Endothelial cell of umbilical vein (primary cell): Measurements from ENCODE around the gene LRRC8A. TPM values are rescaled to one million over a fixed set of nuclear protein-coding genes. Genes with fewer than 3 reads are reported as not detected.

Source experiments
- BruUV-seq: library from RNA; stranded (reverse); fragments of 400-500 nt; replicated peaks from 2 replicates; lab custom pipeline; 2021; lab: Mats Ljungman, UMichigan
- CTCF ChIA-PET: fragments of 300-600, 350-600 bp; sonication (Branson Sonifier 250); formaldehyde crosslinking; loops from one replicate; lab custom pipeline; 2021; ENCODE audit warnings: antibody characterized with exemption, inconsistent platforms; lab: Charles Lee
- POLR2A ChIA-PET: fragments of 300-600, 350-600 bp; sonication (Branson Sonifier 250); formaldehyde crosslinking; loops from one replicate; lab custom pipeline; 2021; ENCODE audit warnings: antibody characterized with exemption, inconsistent platforms; lab: Charles Lee
- DNase-seq: peaks from one replicate; pipeline ENCODE4 v3.0.0-alpha.2; 2011; ENCODE audit warnings: low read depth, low spot score
- FAIRE-seq: peaks from 2 replicates; lab custom pipeline; 2011; peaks lifted over from hg19 to GRCh38; lab: Jason Lieb, UNC
- H2AFZ ChIP-seq: 2 replicates; pipeline ENCODE4 v1.6.0; 2012; ENCODE audit warnings: low read depth, low read length, control low read depth, inconsistent platforms
- H3K27ac ChIP-seq: 2 replicates; pipeline ENCODE4 v1.5.1; 2011; ENCODE audit warnings: low read depth, mild to moderate bottlenecking, control low read depth, low read length, moderate library complexity; ENCODE audit not compliant: insufficient read depth
- H3K27me3 ChIP-seq, 2 experiments: 2 replicates each; pipeline versions ENCODE4 v1.6.0 to v1.6.1; 2011; ENCODE audit warnings: low read length in 2 of 2, mixed read lengths in 1 of 2; ENCODE audit not compliant: control insufficient read depth in 2 of 2, insufficient read depth in 2 of 2
- H3K36me3 ChIP-seq, 2 experiments: 2 replicates in 1 of 2; 3 replicates in 1 of 2; pipeline ENCODE4 v1.5.1; 2011; ENCODE audit warnings: low read length in 2 of 2, mild to moderate bottlenecking in 1 of 2, moderate library complexity in 1 of 2; ENCODE audit not compliant: control insufficient read depth in 2 of 2, insufficient read depth in 2 of 2; ENCODE audit errors: extremely low read depth in 1 of 2
- H3K4me1 ChIP-seq: 3 replicates; pipeline ENCODE4 v1.5.1; 2011; ENCODE audit warnings: mild to moderate bottlenecking, low read length; ENCODE audit not compliant: control insufficient read depth, insufficient read depth; ENCODE audit errors: extremely low read depth
- H3K4me2 ChIP-seq: 2 replicates; pipeline ENCODE4 v1.6.1; 2011; ENCODE audit warnings: low read length, control low read depth, mixed read lengths; ENCODE audit not compliant: insufficient read depth
- H3K4me3 ChIP-seq, 3 experiments: fragments of 200-600 bp in 1 of 3; sonication (generic), shearing (Covaris generic) in 1 of 3; replicated peaks in 1 of 3; 2 replicates each; pipeline ENCODE4 v1.5.1; 2011 to 2016; ENCODE audit warnings: control low read depth in 3 of 3, low read length in 3 of 3, mild to moderate bottlenecking in 2 of 3, inconsistent platforms in 1 of 3, low read depth in 1 of 3, moderate library complexity in 1 of 3; ENCODE audit not compliant: insufficient read depth in 1 of 3
- H3K79me2 ChIP-seq: 2 replicates; pipeline ENCODE4 v1.6.0; 2012; ENCODE audit warnings: low read length, inconsistent platforms; ENCODE audit not compliant: control insufficient read depth, insufficient read depth
- H3K9ac ChIP-seq: replicated peaks from 2 replicates; pipeline ENCODE3; 2011; ENCODE audit warnings: low read length, control low read depth; ENCODE audit not compliant: insufficient read depth; ENCODE audit errors: extremely low read depth
- H3K9me1 ChIP-seq: replicated peaks from 3 replicates; pipeline ENCODE4 v1.6.0; 2011; ENCODE audit warnings: mild to moderate bottlenecking, low read length; ENCODE audit not compliant: control insufficient read depth, insufficient read depth; ENCODE audit errors: extremely low read depth
- H3K9me3 ChIP-seq: replicated peaks from 2 replicates; pipeline ENCODE4 v1.5.1; 2012; ENCODE audit warnings: low read length, inconsistent platforms; ENCODE audit not compliant: control insufficient read depth, insufficient read depth
- H4K20me1 ChIP-seq: replicated peaks from 2 replicates; pipeline ENCODE3; 2011; ENCODE audit warnings: mild to moderate bottlenecking, low read length; ENCODE audit not compliant: control insufficient read depth, insufficient read depth; ENCODE audit errors: extremely low read depth
- FOS ChIP-seq: IDR thresholded peaks from 2 replicates; pipeline ENCODE4 v1.6.1; 2011; ENCODE audit warnings: mild to moderate bottlenecking, low read length, moderate library complexity, borderline replicate concordance; ENCODE audit not compliant: insufficient read depth
- GATA2 ChIP-seq: IDR thresholded peaks from 2 replicates; pipeline ENCODE4 v1.7.0; 2011; ENCODE audit warnings: low read depth, mild to moderate bottlenecking, moderate library complexity, mixed read lengths, low read length; ENCODE audit not compliant: insufficient read length, insufficient read depth
- JUN ChIP-seq: IDR thresholded peaks from 2 replicates; pipeline ENCODE4 v1.6.1; 2011; ENCODE audit warnings: borderline replicate concordance, low read depth; ENCODE audit not compliant: insufficient read length, insufficient read depth
- MAX ChIP-seq: IDR thresholded peaks from 2 replicates; pipeline ENCODE4 v1.6.1; 2011; ENCODE audit not compliant: insufficient read depth, insufficient read length
- POLR2A ChIP-seq: IDR thresholded peaks from 2 replicates; pipeline ENCODE4 v1.6.1; 2012; ENCODE audit warnings: low read depth, mild to moderate bottlenecking, control low read depth, low read length
- POLR2AphosphoS5 ChIP-seq: IDR thresholded peaks from 2 replicates; pipeline ENCODE4 v1.6.1; 2012; ENCODE audit warnings: low read depth, mild to moderate bottlenecking, control low read depth, low read length, moderate library complexity; ENCODE audit not compliant: insufficient read depth
- dilution Hi-C: fragments of 300-500 bp; cut with MboI; formaldehyde crosslinking; loops from one replicate; pipeline ENCODE4 v1.15.0; 2019; ENCODE audit warnings: low sequenced_read_pairs; ENCODE audit not compliant: extremely low pct_ligation_motif_present
- intact Hi-C: fragments of 100-400 bp; cut with micrococcal nuclease; formaldehyde crosslinking; loops from one replicate; pipeline ENCODE4 v1.10.0; 2022
- polyA plus RNA-seq, 4 experiments: library from polyadenylated mRNA; depleted of rRNA in 3 of 4; stranded (reverse) in 3 of 4; unstranded in 1 of 4; fragments of >200 nt; gene quantifications; 2 replicates each; pipeline versions ENCODE4 v1.2.1 to v1.2.3, GENCODE V29; 2011 to 2012; ENCODE audit warnings: missing spikeins in 1 of 4
- total RNA-seq: library from RNA; stranded (reverse); gene quantifications from 2 replicates; pipeline ENCODE4 v1.2.3, GENCODE V29; 2021

Gene LRRC8A
- total and polyA plus RNA-seq, 2 donors (not counting 3 experiments of a cell fraction or from before 2014, with no cell fraction given), result 99.6 to 129 TPM

- H3K27ac ChIP-seq, result peak overlapping the region; percentile 75
- H3K9me3 ChIP-seq, result no peaks in the 10 kb centered on the region
- no peak overlapping the region for H2AFZ ChIP-seq
- dilution Hi-C loops (no loop called here), intact Hi-C loops (loop anchor here (1.0 kb wide), 1 partner anchor 19 kb away; no protein-coding TSS in a partner anchor)
- peak; percentile 82 for DNase-seq
- no peaks in the 10 kb centered on the region for H3K9me1 ChIP-seq
- no peaks in the 10 kb centered on the region for H3K27me3 ChIP-seq
- H3K79me2 ChIP-seq, result peaks cover 85% of the 10 kb centered on the region
- no peak overlapping the region for H3K4me3 ChIP-seq
- TF ChIP-seq FOS (peak; percentile 95), POLR2AphosphoS5 (peak; percentile 79), JUN (peak; percentile 25), MAX (peak; percentile 36), GATA2 (no peak), POLR2A (no peak)
- H3K9ac ChIP-seq, result peak overlapping the region; percentile 31
- BruUV-seq, result no TSS peak
- peaks cover 10 to 34% of the 10 kb centered on the region in 2 experiments for H3K36me3 ChIP-seq
- H3K4me1 ChIP-seq, result peaks cover 35% of the 10 kb centered on the region
- POLR2A ChIA-PET, result interaction anchor here (1.1 kb wide), 1 partner anchor 20 kb away, joined by 3 read pairs; no protein-coding TSS in a partner anchor
- H4K20me1 ChIP-seq, result no peaks in the 10 kb centered on the region
- CTCF ChIA-PET, result interaction anchor here (1.4 to 1.9 kb wide), 3 partner anchors 19 to 33 kb away, joined by 3 to 7 read pairs (median 3); no protein-coding TSS in a partner anchor
- H3K4me2 ChIP-seq, result no peak overlapping the region
- FAIRE-seq, result peak; percentile 69
Measured at GRCh38 chr9:128892221-128892921, 10.4 kb downstream of the LRRC8A start.

GRCh38 chr9:128893354-128893753, 11.4 kb downstream of the LRRC8A start:
- Histone ChIP-seq H3K9ac (no peak overlapping the region), H2AFZ (no peak overlapping the region), H3K36me3 (peaks cover 11 to 34% of the 10 kb centered on the region in 2 experiments), H3K27me3 (no peaks in the 10 kb centered on the region), H3K9me1 (no peaks in the 10 kb centered on the region), H3K9me3 (no peaks in the 10 kb centered on the region), H3K27ac (peak overlapping the region; percentile 55), H3K4me3 (no peak overlapping the region), H3K79me2 (peaks cover 88% of the 10 kb centered on the region), H4K20me1 (no peaks in the 10 kb centered on the region), H3K4me1 (peaks cover 26% of the 10 kb centered on the region), H3K4me2 (no peak overlapping the region)
- TF ChIP-seq POLR2A (no peak), POLR2AphosphoS5 (peak; percentile 31)
- no TSS peak for BruUV-seq
- FAIRE-seq (no peak), DNase-seq (no peak)
- dilution Hi-C loops (no loop called here), intact Hi-C loops (no loop called here)
- ChIA-PET CTCF (interaction anchor here (1.4 kb wide), 1 partner anchor 32 kb away, joined by 3 read pairs; no protein-coding TSS in a partner anchor), POLR2A (no interaction called here)
